SW 1271 (cell line): Measurements from ENCODE around the gene ZNF717.
"Not testable (repeated sequence)": the region's sequence is repeated elsewhere in the genome, so short reads cannot be mapped to it uniquely, and the experiment has no call there.

ENCODE experiments used
- DNase-seq, 2 experiments: peaks; one replicate each; lab custom pipeline; 2025; lab: John Stamatoyannopoulos, UW

ZNF717 gene

GRCh38 chr3:75785081-75785755 is at the start of gene ZNF717:
ZNF717 (minus strand) TSS chr3:75785549; CDS start chr3:75783362, 2,187 bp downstream.
- peak; percentile 39 to 65 for DNase-seq

DNA sequence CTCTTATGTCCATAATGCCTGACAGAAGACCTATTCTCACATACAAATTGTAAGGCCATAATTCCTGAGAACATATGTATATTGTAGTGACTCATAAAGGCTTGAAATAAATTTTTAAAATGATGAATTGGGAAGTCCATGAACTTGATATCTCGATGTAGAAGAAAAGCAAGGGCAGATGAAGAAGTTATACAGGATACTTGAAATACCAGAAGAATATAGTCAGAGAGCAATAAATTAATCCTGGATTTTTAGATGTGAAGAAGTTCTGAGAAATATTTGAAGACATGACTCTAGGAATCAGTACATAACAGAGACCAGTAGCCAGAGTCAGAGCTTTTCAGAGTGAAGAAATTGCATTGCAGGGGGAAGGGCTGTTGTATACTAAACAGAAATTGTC is 45.7 kb upstream of the ZNF717 start:
- not testable (repeated sequence) for DNase-seq

DNA sequence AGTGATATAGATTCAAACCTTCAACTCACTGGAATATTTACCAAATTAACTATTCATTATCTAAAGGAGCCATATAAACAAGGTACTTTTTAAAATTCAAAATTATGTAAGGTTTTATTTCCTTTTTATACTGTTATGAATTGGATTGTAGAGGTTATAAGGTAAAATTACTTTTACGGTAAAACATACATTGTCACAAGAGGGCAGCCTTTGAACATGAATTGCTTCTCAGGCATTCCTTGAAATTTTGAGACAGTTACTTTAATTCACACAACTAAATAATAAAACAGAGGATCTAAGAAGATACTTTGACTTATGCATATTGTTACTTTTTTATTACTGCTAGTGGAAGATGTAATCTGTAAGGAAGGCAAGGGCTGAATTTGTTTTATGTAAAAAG is 32.7 kb upstream of the ZNF717 start:
- DNase-seq, result not testable (repeated sequence)

GRCh38 chr3:75816287-75817180 is 31.2 kb upstream of the ZNF717 start:
- DNase-seq, result not testable (repeated sequence)

DNA sequence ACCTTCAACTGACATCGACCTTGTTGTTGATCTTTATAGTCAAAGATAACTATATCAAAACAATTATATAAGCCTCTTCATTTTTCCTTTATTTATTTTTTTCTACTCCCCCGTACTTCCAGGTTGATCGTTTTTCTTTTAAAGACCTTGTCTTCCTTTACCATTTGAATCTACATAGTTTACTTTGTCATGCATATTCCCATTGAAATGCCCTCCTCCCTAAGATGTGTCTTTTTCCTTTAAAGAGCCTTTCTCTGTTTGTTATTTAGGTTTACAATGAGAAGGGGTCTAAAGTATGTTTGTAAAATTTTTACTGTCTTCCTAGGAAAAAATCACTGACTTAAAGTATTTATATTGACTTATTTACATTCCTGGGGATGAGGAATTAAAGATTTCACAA is 29.4 kb upstream of the ZNF717 start:
- no peak for DNase-seq

DNA sequence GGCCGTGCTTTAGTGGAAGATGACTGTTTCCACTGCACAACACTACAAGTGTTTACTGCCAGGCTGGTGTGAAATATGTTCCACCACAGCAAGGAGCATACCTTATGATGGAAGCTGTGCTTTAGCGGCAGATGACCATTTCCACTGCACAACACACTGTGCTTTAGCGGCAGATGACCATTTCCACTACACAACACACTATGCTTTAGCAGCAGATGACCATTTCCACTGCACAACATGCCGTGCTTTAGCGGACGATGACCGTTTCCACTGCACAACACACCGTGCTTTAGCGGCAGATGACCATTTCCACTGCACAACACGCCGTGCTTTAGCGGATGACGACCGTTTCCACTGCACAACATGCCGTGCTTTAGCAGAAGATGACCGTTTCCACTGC is 2.8 kb downstream of the ZNF717 start:
- no peak for DNase-seq

GRCh38 chr3:75781079-75781745 is 4.1 kb downstream of the ZNF717 start:
- no peak for DNase-seq

- not testable (repeated sequence) for DNase-seq
Measured at GRCh38 chr3:75777742-75778141, 7.6 kb downstream of the ZNF717 start.

DNA sequence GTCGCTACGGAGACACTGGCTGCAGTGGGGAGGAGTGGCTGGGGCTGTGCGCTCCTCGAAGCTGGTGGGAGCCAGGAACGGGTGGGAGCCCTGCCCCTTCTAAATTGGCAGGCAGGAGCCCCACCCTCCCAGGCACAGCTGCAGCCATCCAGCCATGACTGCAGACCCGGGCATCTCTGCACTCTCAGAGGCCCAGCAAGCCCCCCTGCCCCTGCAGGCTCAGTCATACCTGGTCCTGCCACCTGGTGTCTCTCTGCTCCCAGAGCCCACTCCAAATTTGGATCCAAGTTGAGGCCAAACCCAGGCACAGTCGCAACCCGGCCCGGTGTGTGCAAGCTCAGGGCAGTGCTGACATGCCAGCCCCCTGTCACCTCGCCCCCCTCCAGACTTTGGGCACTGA is 13.7 kb downstream of the ZNF717 start:
- not testable (repeated sequence) for DNase-seq

DNA sequence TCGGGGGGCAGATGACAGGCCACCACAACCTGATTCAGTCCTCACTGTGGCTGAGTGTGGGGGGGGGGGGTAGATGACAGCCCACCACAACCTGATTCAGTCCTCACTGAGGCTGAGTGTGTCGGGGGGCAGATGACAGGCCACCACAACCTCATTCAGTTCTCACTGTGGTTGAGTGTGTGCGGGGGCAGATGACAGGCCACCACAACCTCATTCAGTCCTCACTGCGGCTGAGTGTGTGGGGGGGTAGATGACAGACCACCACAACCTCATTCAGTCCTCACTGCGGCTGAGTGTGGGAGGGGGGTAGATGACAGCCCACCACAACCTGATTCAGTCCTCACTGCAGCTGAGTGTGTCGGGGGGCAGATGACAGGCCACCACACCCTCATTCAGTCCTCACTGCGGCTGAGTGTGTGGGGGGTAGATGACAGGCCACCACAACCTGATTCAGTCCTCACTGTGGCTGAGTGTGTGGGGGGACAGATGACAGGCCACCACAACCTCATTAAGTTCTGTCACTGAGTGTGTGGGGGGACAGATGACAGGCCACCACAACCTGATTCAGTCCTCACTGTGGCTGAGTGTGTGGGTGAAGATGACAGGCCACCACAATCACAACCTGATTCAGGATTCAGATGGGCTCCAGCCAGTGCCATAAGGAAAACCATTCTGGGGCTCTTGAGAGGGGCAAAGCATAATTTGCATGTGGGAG is 16.9 kb downstream of the ZNF717 start:
- DNase-seq, result no peak

- no peak for DNase-seq
Measured at GRCh38 chr3:75737831-75738493, 47.4 kb downstream of the ZNF717 start.

- DNase-seq, result no peak
Measured at GRCh38 chr3:75727985-75728384, 57.4 kb downstream of the ZNF717 start.

DNA sequence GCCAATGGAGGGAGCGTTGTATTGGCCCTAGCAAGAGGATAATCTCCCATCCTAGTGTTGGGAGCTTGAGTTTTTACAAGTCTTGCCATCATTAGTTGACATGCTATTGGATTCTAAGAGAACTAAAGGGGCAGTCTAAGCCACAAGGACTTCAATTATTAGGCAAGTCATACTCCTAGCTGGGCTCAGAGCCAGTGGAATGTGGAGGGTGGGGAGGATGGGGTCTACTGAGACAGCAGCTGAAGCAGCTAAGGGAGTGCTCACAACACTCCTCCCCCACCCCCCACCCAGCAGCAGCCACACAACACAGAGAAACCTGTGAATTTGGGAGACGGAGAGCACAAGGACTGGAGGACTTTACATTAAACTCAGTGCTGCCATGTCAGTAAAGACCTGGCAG is 93.3 kb downstream of the ZNF717 start:
- DNase-seq, result no peak

- DNase-seq, result no peak
Measured at GRCh38 chr3:75687323-75687722, 98.0 kb downstream of the ZNF717 start.
